Testis (tissue), 3 donors: ENCODE data around the gene BTN1A1. TPM values are rescaled to one million over a fixed set of nuclear protein-coding genes. Genes with fewer than 3 reads are reported as not detected.

Source experiments
- DNase-seq: peaks from one replicate; pipeline ENCODE4 v3.0.0-alpha.2; 2019
- H3K27ac ChIP-seq, 2 donors: fragments of 200-600 bp; sonication (generic); one replicate each; pipeline ENCODE4 v1.5.1; 2019
- H3K27me3 ChIP-seq: fragments of 200-600 bp; sonication (generic); one replicate; pipeline ENCODE4 v1.5.1; 2019
- H3K36me3 ChIP-seq: fragments of 200-600 bp; sonication (generic); one replicate; pipeline ENCODE4 v1.5.1; 2017; ENCODE audit warnings: low read depth; ENCODE audit errors: missing control alignments
- H3K4me1 ChIP-seq: fragments of 200-600 bp; sonication (generic); one replicate; pipeline ENCODE4 v1.5.1; 2019
- H3K4me3 ChIP-seq, 2 donors: fragments of 200-600 bp; sonication (generic); one replicate each; pipeline ENCODE4 v1.5.1; 2017 to 2019
- H3K9me3 ChIP-seq: fragments of 200-600 bp; sonication (generic); one replicate; pipeline ENCODE4 v1.5.1; 2017
- POLR2A ChIP-seq: fragments of 450-650 bp; IDR thresholded peaks from one replicate; pipeline ENCODE4 v1.6.1; 2017; ENCODE audit warnings: antibody characterized with exemption, mild to moderate bottlenecking, moderate library complexity
- WGBS, 2 donors: methylation state at CpG; one replicate each; pipeline ENCODE4 v1.1.5; 2018; 5-methylcytosine and 5-hydroxymethylcytosine counted together
- intact Hi-C: fragments of 100-400 bp; cut with DNase I; formaldehyde crosslinking; loops from one replicate; pipeline ENCODE4 v1.15.1; 2023; ENCODE audit warnings: low total_unique reads
- polyA plus RNA-seq: library from polyadenylated mRNA; stranded (reverse); fragments of 350-450 nt; fragmentation: Illumina TruSeq; extraction: RNeasy Lipid Tissue Mini Kit (QIAGEN cat#74804); gene quantifications from one replicate; pipeline ENCODE4 v1.2.3, GENCODE V29; 2014; ENCODE audit warnings: low read depth, low replicate concordance; ENCODE audit not compliant: insufficient read depth
- total RNA-seq, 2 donors: library from RNA; depleted of rRNA; stranded (reverse); fragments of >200 nt; gene quantifications; one replicate each; pipeline ENCODE4 v1.2.3, GENCODE V29; 2016
- TF ChIP-seq, protein P1 (sequence below), 3 experiments: fragments of 450-650 bp in 2 of 3; fragments of 200-600 bp in 1 of 3; sonication (generic) in 1 of 3; IDR thresholded peaks; one replicate each; pipeline ENCODE4 v1.5.1; 2016 to 2019; ENCODE audit warnings: antibody characterized with exemption in 3 of 3, mild to moderate bottlenecking in 2 of 3, moderate library complexity in 1 of 3

The BTN1A1 gene
- total and polyA plus RNA-seq, 3 donors from 2014 or later = 0.30 to 0.31 (median 0.31) TPM

GRCh38 chr6:26475823-26476729, 24.0 kb upstream of the BTN1A1 start:
- DNase-seq = no peak
- TF ChIP-seq POLR2A = no peak
- TF ChIP-seq, protein P1, sequence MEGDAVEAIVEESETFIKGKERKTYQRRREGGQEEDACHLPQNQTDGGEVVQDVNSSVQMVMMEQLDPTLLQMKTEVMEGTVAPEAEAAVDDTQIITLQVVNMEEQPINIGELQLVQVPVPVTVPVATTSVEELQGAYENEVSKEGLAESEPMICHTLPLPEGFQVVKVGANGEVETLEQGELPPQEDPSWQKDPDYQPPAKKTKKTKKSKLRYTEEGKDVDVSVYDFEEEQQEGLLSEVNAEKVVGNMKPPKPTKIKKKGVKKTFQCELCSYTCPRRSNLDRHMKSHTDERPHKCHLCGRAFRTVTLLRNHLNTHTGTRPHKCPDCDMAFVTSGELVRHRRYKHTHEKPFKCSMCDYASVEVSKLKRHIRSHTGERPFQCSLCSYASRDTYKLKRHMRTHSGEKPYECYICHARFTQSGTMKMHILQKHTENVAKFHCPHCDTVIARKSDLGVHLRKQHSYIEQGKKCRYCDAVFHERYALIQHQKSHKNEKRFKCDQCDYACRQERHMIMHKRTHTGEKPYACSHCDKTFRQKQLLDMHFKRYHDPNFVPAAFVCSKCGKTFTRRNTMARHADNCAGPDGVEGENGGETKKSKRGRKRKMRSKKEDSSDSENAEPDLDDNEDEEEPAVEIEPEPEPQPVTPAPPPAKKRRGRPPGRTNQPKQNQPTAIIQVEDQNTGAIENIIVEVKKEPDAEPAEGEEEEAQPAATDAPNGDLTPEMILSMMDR (IDR thresholded peaks at IDR 0.05) = no peak
- no peaks in the 10 kb centered on the region for H3K27me3 ChIP-seq
- H3K4me3 ChIP-seq = no peak overlapping the region
- peaks cover 13% of the 10 kb centered on the region for H3K4me1 ChIP-seq
- H3K36me3 ChIP-seq = no peaks in the 10 kb centered on the region
- WGBS, 2 donors = 88 to 91% methylated on average over 7 of the region's 7 CpGs
- no peaks in the 10 kb centered on the region for H3K9me3 ChIP-seq
- intact Hi-C loops = no loop called here
- no peak overlapping the region for H3K27ac ChIP-seq

GRCh38 chr6:26476896-26477295, 23.2 kb upstream of the BTN1A1 start:
- 84 to 88% methylated on average over 4 of the region's 4 CpGs for WGBS, 2 donors
- Histone ChIP-seq H3K9me3 (no peaks in the 10 kb centered on the region), H3K27me3 (no peaks in the 10 kb centered on the region), H3K4me3 (no peak overlapping the region), H3K36me3 (no peaks in the 10 kb centered on the region), H3K27ac (no peak overlapping the region), H3K4me1 (peaks cover 13% of the 10 kb centered on the region)
- DNase-seq = no peak
- TF ChIP-seq, protein P1 (IDR thresholded peaks at IDR 0.05) = no peak
- no peak for TF ChIP-seq POLR2A
- intact Hi-C loops = no loop called here

- no peak overlapping the region for H3K27ac ChIP-seq
These were observed 22.7 kb upstream of the BTN1A1 start for GRCh38 chr6:26477426-26477825.

GRCh38 chr6:26478100-26478984, 21.8 kb upstream of the BTN1A1 start:
- intact Hi-C loops = no loop called here
- DNase-seq = no peak
- Histone ChIP-seq H3K4me1 (peaks cover 10% of the 10 kb centered on the region), H3K27ac (no peak overlapping the region), H3K36me3 (no peaks in the 10 kb centered on the region), H3K4me3 (no peak overlapping the region), H3K27me3 (no peaks in the 10 kb centered on the region), H3K9me3 (no peaks in the 10 kb centered on the region)
- TF ChIP-seq, protein P1 (IDR thresholded peaks at IDR 0.05) = no peak
- no peak for TF ChIP-seq POLR2A
- 92 to 100% methylated on average over 2 of the region's 2 CpGs for WGBS, 2 donors

More at GRCh38 chr6:26477426-26477825, 22.7 kb upstream of the BTN1A1 start:
- WGBS, 2 donors = 27 to 30% methylated on average over 1 of the region's 1 CpG
- intact Hi-C loops = no loop called here
- TF ChIP-seq POLR2A = no peak
- TF ChIP-seq, protein P1 (IDR thresholded peaks at IDR 0.05) = no peak
- DNase-seq = no peak
- no peaks in the 10 kb centered on the region for H3K9me3 ChIP-seq
- no peaks in the 10 kb centered on the region for H3K27me3 ChIP-seq
- no peaks in the 10 kb centered on the region for H3K36me3 ChIP-seq
- H3K4me1 ChIP-seq = peaks cover 13% of the 10 kb centered on the region
- H3K4me3 ChIP-seq = no peak overlapping the region
